Measurements from ENCODE around the gene RBL2. TPM values are rescaled to one million over a fixed set of nuclear protein-coding genes. Genes with fewer than 3 reads are reported as not detected.

RBL2 gene
- polyA plus RNA-seq, 1 experiment, result 37.7 TPM

DNA sequence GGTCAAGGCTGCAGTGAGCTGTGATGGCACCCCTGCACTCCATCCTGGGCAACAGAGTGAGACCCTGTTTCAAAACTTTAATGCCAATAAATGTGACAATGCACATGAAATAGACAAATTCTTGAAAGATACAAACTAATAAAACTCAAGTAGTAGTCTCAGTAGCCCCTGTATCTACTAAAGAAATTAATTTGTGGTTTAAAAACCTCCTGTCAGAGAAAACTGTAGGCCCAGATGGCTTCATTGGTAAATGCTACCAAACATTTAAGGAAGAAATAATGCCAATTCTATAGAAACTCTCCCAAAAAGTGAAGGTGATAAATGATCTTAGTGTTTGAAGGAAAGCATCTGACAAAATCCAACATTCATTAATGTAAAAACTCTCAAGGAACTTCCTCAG is 52.0 kb downstream of the RBL2 start:
- H3K4me3 ChIP-seq (ENCODE audit: low read depth, low read length), result no peak overlapping the region
- DNase-seq (ENCODE audit: low read depth), result no peak
- ChIA-PET POLR2A (no interaction called here), CTCF (no interaction called here)
- TF ChIP-seq, protein P1, sequence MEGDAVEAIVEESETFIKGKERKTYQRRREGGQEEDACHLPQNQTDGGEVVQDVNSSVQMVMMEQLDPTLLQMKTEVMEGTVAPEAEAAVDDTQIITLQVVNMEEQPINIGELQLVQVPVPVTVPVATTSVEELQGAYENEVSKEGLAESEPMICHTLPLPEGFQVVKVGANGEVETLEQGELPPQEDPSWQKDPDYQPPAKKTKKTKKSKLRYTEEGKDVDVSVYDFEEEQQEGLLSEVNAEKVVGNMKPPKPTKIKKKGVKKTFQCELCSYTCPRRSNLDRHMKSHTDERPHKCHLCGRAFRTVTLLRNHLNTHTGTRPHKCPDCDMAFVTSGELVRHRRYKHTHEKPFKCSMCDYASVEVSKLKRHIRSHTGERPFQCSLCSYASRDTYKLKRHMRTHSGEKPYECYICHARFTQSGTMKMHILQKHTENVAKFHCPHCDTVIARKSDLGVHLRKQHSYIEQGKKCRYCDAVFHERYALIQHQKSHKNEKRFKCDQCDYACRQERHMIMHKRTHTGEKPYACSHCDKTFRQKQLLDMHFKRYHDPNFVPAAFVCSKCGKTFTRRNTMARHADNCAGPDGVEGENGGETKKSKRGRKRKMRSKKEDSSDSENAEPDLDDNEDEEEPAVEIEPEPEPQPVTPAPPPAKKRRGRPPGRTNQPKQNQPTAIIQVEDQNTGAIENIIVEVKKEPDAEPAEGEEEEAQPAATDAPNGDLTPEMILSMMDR (IDR thresholded peaks at IDR 0.05; ENCODE audit: insufficient read depth, low read depth, low read length), result no peak
- peaks cover 2% of the 10 kb centered on the region for H3K36me3 ChIP-seq (ENCODE audit: control insufficient read depth, insufficient read depth, low read length)
- H3K27me3 ChIP-seq (ENCODE audit: control insufficient read depth, insufficient read depth, low read length), result no peaks in the 10 kb centered on the region

GRCh38 chr16:53489755-53490154 is 55.5 kb downstream of the RBL2 start:
- H3K4me3 ChIP-seq (ENCODE audit: low read depth, low read length), result no peak overlapping the region
- no peaks in the 10 kb centered on the region for H3K27me3 ChIP-seq (ENCODE audit: control insufficient read depth, insufficient read depth, low read length)
- CTCF ChIA-PET, result interaction anchor here (0.8 kb wide), 1 partner anchor 13 kb away, joined by 3 read pairs; no protein-coding TSS in a partner anchor
- TF ChIP-seq, protein P1 (IDR thresholded peaks at IDR 0.05; ENCODE audit: insufficient read depth, low read depth, low read length), result no peak
- POLR2A ChIA-PET, result no interaction called here
- DNase-seq (ENCODE audit: low read depth), result no peak
- peaks cover 8% of the 10 kb centered on the region for H3K36me3 ChIP-seq (ENCODE audit: control insufficient read depth, insufficient read depth, low read length)

- ChIA-PET POLR2A (no interaction called here), CTCF (no interaction called here)
- no peaks in the 10 kb centered on the region for H3K27me3 ChIP-seq (ENCODE audit: control insufficient read depth, insufficient read depth, low read length)
- no peak for DNase-seq (ENCODE audit: low read depth)
- H3K4me3 ChIP-seq (ENCODE audit: low read depth, low read length), result no peak overlapping the region
- peaks cover 12% of the 10 kb centered on the region for H3K36me3 ChIP-seq (ENCODE audit: control insufficient read depth, insufficient read depth, low read length)
- TF ChIP-seq, protein P1 (IDR thresholded peaks at IDR 0.05; ENCODE audit: insufficient read depth, low read depth, low read length), result no peak
Observed at GRCh38 chr16:53492503-53492902, 58.2 kb downstream of the RBL2 start.

DNA sequence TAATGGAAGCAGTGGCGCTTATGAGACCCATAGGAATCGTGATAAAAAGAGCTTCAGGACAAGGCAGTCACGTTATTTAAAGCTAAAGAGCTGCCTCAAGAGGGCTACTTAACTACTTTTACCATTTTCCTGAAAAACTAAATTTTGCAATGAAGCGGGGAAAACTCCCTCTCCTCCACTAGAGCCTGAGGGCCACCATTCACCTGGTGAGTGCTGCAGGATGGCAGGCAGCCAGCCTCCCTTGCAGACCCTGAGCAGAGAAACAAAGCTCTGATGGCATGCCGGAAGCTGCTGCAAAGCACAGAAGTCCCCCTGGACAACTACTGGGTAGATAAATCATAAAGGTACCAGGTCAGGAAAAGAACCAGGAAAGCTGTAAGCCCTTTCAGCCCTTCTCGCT is 60.4 kb downstream of the RBL2 start:
- Histone ChIP-seq H3K4me3 (ENCODE audit: low read depth, low read length) (no peak overlapping the region), H3K27me3 (ENCODE audit: control insufficient read depth, insufficient read depth, low read length) (no peaks in the 10 kb centered on the region), H3K36me3 (ENCODE audit: control insufficient read depth, insufficient read depth, low read length) (peaks cover 12% of the 10 kb centered on the region)
- TF ChIP-seq, protein P1 (IDR thresholded peaks at IDR 0.05; ENCODE audit: insufficient read depth, low read depth, low read length), result no peak
- ChIA-PET POLR2A (interaction anchor here (0.6 kb wide), 1 partner anchor 9 kb away, joined by 3 read pairs; the partner anchor contains the start of gene AKTIP), CTCF (no interaction called here)
- DNase-seq (ENCODE audit: low read depth), result no peak

DNA sequence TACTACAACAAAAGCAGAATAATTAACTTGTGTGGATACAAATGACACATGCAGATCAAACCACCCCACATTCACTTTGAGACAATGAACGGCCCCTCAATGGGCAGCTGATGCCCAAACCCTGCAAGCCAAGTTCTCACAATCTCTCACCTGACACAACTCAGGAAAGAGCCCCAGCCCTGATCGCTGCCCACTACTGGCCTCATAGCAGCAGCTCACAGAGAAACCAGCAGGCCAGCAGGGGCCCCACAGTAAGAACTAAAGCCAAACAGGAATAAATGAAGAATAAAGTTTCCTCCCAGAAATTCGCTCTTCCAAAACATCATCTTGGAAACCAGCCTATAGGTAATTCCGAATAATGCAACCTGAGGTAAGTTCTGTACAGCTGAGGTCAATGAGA is 61.1 kb downstream of the RBL2 start:
- no peaks in the 10 kb centered on the region for H3K27me3 ChIP-seq (ENCODE audit: control insufficient read depth, insufficient read depth, low read length)
- ChIA-PET POLR2A (no interaction called here), CTCF (no interaction called here)
- peaks cover 12% of the 10 kb centered on the region for H3K36me3 ChIP-seq (ENCODE audit: control insufficient read depth, insufficient read depth, low read length)
- TF ChIP-seq, protein P1 (IDR thresholded peaks at IDR 0.05; ENCODE audit: insufficient read depth, low read depth, low read length), result no peak
- no peak overlapping the region for H3K4me3 ChIP-seq (ENCODE audit: low read depth, low read length)
- no peak for DNase-seq (ENCODE audit: low read depth)

Measured in BJ (cell line).